GM21360 (cell line): ENCODE data around the gene NSRP1.
"Not testable (repeated sequence)": the region's sequence is repeated elsewhere in the genome, so short reads cannot be mapped to it uniquely, and the experiment has no call there.

Experiments used
- ATAC-seq: cut with Tn5 transposase; IDR thresholded peaks from one replicate; pipeline ENCODE4 v1.9.1; 2021; ENCODE audit warnings: mild to moderate bottlenecking, moderate library complexity; ENCODE audit not compliant: unreplicated experiment

NSRP1 gene

GRCh38 chr17:30117675-30118081 lies 1.1 kb downstream of the NSRP1 start:
- no peak for ATAC-seq

DNA sequence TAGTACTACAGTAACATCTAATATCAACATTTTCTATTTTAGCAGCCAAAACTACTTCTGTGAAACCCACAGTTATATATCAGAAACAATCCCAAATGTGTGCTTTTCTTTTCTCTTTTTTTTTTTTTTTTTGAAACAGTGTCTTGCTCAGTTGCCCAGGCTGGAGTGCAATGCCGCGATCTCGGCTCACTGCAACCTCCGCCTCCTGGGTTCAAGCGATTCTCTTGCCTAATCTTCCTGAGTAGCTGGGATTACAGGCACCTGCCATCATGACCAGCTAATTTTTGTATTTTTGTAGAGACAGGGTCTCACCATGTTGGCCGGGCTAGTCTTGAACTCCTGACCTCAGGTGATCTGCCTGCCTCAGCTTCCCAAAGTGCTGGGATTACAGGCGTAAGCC lies 2.0 kb downstream of the NSRP1 start:
- not testable (repeated sequence) for ATAC-seq

DNA sequence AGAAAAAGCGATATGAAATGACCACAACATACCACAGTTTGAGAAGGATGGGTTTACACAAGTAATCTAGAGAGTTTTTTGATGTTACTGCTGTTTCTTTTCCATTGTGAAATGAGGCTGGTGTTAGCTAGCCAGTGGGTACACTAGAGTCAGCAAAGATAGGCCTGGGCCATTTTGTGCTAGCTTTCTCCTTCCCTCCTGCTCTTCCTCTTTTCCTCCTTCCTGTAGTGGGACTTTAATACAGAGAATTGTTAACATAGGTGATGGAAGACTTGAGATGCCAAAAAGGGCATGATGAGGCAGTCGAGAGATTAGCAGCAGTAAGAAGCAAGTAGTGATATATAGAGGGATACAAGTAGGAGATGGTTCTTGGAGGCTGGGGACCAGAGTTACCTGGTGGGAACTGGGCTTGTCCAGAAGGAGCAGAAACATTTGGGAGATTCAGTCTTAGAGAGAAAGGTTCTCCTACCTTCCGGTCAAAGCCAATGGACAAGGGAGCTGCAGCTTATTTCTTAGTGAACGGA lies 7.7 kb downstream of the NSRP1 start:
- no peak for ATAC-seq

DNA sequence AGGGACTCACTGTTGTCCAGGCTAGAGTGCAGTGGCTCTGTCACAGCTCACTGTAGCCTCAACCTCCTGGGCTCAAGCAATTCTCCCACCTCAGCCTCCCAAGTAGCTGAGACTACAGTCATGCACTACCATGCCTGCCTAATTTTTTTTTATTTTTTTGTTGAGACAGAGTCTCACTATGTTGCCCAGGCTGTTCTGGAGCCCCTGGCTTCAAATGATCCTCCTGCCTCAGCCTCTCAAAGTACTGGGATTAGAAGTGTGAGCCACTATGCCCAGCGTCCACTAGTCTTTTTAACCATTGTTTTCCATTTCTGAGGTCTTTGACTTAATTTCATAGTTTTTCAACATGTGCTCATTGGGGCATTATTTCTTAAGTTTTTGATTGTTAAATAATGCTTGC lies 13.5 kb downstream of the NSRP1 start:
- ATAC-seq = no peak

DNA sequence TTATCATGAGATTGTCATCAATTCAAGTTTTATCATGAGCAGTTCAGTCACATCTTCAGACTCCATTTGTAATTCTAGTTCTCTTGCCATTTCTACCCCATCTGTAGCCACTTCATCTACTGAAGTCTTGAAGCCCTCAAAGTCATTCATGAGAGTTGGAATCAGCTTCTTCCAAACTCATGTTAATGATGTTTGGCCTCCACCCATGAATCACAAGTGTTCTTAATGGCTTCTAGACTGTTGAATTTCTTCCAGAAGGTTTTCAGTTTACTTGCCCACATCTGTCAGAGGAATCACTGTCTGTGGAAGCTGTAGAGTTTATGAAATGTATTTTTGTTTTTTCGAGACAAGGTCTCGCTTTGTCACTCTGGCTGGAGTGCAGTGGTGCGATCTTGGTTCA lies 16.0 kb downstream of the NSRP1 start:
- ATAC-seq = no peak

GRCh38 chr17:30133197-30133596 lies 16.6 kb downstream of the NSRP1 start:
- ATAC-seq = no peak

GRCh38 chr17:30134551-30134950 lies 17.9 kb downstream of the NSRP1 start:
- ATAC-seq = no peak

DNA sequence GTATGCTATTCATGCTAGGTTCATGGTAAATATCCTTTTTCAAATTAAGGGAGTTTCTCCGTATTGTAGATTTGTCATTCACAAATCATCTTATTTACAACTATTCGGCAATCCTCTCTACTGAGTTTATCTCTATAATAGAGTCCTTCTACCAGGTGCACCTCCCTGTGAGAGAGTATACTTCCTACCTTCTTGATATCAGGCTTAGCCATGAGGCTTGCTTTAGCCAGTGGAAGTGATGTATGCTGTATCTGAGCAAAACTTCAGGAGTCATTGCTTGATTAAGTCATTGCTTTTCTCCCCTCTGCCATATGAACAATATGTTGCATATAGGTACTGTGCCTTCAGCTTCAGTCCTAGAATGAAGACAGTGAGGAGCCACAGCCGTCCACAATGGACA lies 20.5 kb downstream of the NSRP1 start:
- ATAC-seq = no peak

- ATAC-seq = not testable (repeated sequence)
These were observed 31.2 kb downstream of the NSRP1 start for GRCh38 chr17:30147860-30148259.

DNA sequence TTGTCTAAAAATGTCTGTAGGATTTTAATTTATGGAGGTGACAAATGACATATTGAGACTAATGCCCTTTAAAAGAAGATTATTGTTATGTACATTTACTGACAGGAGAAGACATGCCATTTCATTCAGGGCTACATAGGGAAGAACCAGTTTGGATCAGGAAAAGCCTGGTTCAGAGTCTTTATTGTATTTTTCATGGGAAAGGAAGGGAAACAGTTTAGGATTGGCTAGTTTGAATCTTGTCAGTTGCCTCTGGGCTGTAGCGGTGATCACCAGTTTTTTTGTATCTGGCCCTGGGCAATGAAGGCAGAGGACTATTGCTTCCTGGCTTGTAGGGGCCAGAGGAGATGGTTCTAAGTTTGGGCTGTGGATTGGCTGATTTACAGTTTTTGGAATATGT lies 31.8 kb downstream of the NSRP1 start:
- no peak for ATAC-seq

DNA sequence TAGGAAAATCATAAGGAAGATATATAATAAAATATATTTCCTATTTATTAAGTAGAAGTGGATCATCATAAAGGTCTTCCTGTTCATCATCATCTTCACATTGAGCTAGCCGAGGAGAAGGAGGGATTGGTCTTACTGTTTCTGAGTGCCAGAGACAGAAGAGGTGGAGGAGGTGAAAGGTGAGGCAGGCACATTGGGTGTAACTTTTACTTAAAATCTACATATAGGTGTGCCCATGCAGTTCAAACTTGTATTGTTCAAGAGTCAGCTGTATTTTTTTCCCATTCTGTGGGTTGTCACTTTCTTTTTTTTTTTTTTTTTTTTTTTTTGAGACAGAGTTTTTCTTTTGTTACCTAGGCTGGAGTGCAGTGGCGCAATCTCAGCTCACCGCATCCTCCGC lies 34.9 kb downstream of the NSRP1 start:
- ATAC-seq = no peak

DNA sequence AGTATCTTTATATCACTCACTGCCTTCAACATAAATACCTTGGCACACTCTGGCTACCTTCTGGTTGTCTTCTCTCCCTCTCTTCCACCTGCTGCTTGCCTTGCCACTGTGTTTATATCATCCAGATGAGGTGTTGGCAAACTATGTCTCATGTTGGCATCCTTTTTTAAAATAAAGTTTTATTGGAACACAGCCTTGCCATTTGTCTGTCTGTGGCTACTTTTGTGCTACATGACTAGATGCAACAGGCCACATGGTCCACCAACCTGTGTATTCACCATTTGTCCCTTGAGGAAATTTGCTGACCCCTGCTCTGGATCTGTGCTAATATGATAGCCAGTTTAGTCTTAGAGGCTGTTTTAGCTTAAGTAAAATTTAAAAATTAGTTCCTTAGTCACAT lies 36.8 kb downstream of the NSRP1 start:
- ATAC-seq = no peak

DNA sequence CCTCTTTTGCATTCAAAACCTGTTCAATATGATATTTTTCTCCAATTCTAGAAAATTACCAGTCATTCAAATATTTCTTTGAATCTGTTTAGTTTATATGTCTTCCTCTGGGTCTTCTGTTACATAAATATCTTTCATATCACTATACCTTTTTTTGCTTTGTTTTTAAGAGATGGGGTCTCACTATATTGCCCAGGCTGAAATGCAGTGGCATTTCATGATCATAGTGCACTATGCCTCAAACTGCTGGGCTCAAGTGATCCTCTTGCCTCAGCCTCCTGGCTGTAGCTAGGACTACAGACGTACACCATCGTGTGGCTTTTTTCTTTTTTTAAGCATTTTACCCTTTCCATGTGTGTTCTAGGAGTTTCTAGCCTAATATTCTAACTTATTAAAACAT lies 38.8 kb downstream of the NSRP1 start:
- no peak for ATAC-seq

DNA sequence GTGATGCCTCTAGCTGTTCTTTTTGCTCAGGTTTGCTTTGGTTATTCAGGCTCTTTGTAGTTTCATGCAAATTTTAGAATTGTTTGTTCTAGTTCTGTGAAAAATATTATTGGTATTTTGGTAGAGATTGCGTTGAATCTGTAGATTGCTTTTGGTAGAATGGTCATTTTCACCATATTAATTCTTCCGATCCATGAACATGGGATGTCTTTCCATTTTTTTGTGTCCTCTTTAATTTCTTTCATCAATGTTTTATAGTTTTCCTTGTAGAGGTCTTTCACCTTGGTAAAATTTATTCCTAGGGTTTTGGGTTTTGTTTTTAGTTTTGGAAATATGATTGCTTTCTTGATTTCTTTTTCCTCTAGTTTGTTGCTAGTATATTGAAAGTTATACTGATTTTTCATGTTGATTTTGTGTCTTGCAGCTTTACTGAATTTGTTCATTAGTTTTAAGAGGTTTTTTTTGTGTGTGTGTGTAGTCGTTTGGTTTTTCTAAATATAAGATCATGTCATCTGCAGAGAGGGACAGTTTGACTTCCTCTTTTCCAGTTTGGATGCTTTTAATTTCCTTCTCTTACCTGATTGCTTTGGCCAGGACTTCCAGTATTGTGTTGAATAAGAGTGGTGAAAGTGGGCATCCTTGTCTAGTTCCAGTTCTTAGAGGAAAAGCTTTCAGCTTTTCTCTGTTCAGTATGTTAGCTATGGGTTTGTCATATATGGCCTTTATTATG lies 42.4 kb downstream of the NSRP1 start:
- ATAC-seq = no peak

DNA sequence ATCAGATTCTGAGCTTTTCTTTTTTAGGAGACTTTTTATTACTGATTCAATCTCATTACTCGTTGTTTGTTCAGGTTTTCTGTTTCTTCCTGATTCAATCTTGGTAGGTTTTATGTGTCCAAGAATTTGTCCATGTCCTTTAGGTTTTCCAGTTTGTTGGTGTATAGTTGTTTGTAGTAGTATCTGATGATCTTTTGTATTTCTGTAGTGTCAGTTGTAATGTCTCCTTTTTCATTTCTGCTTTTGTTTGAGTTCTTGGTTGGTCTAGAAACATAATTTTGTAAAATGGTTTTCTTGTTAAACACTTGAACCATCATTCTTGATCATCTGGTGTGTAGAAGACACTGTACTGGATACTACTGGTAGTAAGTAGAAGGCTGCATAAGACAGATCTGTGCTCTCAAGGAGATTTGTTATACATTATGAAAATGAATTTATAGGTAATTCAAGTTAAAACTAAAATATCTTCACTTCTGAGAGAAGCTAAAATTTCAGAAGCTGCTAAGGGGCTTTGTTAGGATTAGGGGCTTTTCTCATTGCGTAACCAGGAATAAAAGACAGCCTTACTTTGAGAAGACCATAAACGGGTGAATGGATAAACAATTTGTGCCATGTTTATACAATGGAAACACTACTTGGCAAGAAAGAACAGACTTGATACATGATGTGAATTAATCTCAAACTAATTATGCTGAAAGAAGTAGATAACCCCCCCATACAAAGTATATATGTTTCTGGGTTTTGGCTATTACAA lies 44.0 kb downstream of the NSRP1 start:
- no peak for ATAC-seq

DNA sequence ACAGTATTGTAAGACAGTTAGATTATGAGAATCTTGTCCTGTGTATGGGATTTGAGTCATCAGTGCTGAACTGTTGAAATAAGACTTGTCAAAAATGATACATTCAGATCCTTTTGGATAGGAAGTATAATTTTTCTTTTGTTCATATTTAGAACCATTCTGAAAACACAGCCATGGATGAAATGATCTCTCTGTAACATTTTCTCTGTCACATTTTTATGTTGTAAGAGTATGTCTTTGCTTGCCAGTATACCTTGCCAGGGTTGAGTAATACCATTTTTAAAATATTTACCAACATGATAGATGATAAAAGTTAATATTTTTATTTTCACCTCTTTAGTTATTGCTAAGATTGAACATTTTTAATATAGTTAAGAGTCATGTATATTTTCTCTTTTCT lies 45.0 kb downstream of the NSRP1 start:
- ATAC-seq = no peak

- ATAC-seq = no peak
These were observed 47.9 kb downstream of the NSRP1 start for GRCh38 chr17:30164531-30164930.

GRCh38 chr17:30165147-30165546 lies 48.5 kb downstream of the NSRP1 start:
- ATAC-seq = no peak

DNA sequence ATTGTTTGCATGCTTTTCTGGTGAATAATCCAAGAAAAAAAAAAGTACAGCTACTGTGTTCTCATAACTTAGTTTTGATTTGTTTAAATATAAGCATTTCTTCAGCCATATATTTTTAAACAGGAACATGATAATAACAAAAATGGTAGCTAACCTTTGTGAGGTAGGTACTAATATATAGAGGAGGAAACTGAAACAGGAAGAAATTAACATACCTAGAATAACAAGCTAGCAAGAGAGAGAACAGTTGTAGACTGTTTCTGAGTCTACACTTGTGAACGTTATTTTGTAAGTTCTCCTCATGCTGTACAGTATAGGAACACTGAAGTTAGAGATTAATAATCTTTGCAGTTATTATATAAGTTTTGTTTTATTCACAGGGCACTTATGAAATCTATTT lies 49.3 kb downstream of the NSRP1 start:
- no peak for ATAC-seq

GRCh38 chr17:30170415-30170987 lies 53.9 kb downstream of the NSRP1 start:
- no peak for ATAC-seq

DNA sequence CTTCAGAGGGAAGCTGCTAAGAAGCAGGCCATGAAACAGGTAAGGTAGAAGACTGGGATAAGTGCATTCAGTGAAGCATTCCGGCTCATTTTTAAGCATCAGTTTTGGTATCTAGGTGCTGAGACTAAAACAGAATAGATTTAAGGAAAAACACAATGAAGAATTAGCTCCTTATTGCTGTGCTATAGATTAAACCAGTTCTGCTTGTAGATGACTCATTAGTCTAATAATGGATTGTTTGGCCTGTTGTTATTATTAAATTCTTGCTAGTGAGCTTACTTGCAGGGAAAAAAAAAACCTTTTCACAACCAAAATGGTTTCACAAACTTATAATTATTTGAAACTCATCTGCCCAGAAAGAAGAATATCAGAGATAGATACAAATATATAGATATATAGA lies 55.9 kb downstream of the NSRP1 start:
- ATAC-seq = no peak

GRCh38 chr17:30173649-30174048 lies 57.0 kb downstream of the NSRP1 start:
- no peak for ATAC-seq
